ENCODE data around the gene ADAMTS17. TPM values are rescaled to one million over a fixed set of nuclear protein-coding genes. Genes with fewer than 3 reads are reported as not detected.

The ADAMTS17 gene
- total and polyA plus RNA-seq, 2 experiments from 2014 or later = 3.7 to 4.4 TPM

- H3K4me1 ChIP-seq (ENCODE audit: insufficient read depth) = peaks cover 11% of the 10 kb centered on the region
- H3K36me3 ChIP-seq (replicated peaks; ENCODE audit: insufficient read depth, low read depth) = no peaks in the 10 kb centered on the region
- no peaks in the 10 kb centered on the region for H3K9me2 ChIP-seq (replicated peaks; ENCODE audit: insufficient read depth)
- H3K27ac ChIP-seq = no peak overlapping the region
- H3K27me3 ChIP-seq = no peaks in the 10 kb centered on the region
- 92% methylated on average over 14 of the region's 14 CpGs for WGBS (ENCODE audit: low lambda C conversion rate, missing lambda C conversion rate)
- H3K79me2 ChIP-seq = no peaks in the 10 kb centered on the region
- no peak overlapping the region for H2AFZ ChIP-seq
- no peaks in the 10 kb centered on the region for H3K9me3 ChIP-seq (ENCODE audit: low read depth)
- H3K4me2 ChIP-seq = no peak overlapping the region
- TF ChIP-seq CTCF (IDR thresholded peaks at IDR 0.05; ENCODE audit: poor library complexity) (no peak), EZH2 (IDR thresholded peaks at IDR 0.05; ENCODE audit: borderline replicate concordance) (no peak), EZH2phosphoT487 (IDR thresholded peaks at IDR 0.05; ENCODE audit: low read depth, severe bottlenecking, unreplicated experiment) (no peak)
- H4K20me1 ChIP-seq (ENCODE audit: insufficient read depth, poor library complexity, severe bottlenecking) = no peaks in the 10 kb centered on the region
- DNase-seq (ENCODE audit: low spot score) = no peak
- no peak overlapping the region for H3K4me3 ChIP-seq
These were observed 232.2 kb downstream of the ADAMTS17 start for GRCh38 chr15:100109486-100110035.

- no peak overlapping the region for H2AFZ ChIP-seq
- H3K79me2 ChIP-seq = no peaks in the 10 kb centered on the region
- H3K4me1 ChIP-seq (ENCODE audit: insufficient read depth) = peaks cover 8% of the 10 kb centered on the region
- H3K9me3 ChIP-seq (ENCODE audit: low read depth) = no peaks in the 10 kb centered on the region
- no peak overlapping the region for H3K4me2 ChIP-seq
- no peaks in the 10 kb centered on the region for H3K27me3 ChIP-seq
- no peak overlapping the region for H3K4me3 ChIP-seq
- no peak for DNase-seq (ENCODE audit: low spot score)
- H3K27ac ChIP-seq = no peak overlapping the region
- H3K36me3 ChIP-seq (replicated peaks; ENCODE audit: insufficient read depth, low read depth) = no peaks in the 10 kb centered on the region
- TF ChIP-seq EZH2 (IDR thresholded peaks at IDR 0.05; ENCODE audit: borderline replicate concordance) (no peak), EZH2phosphoT487 (IDR thresholded peaks at IDR 0.05; ENCODE audit: low read depth, severe bottlenecking, unreplicated experiment) (no peak), CTCF (IDR thresholded peaks at IDR 0.05; ENCODE audit: poor library complexity) (no peak)
- WGBS (ENCODE audit: low lambda C conversion rate, missing lambda C conversion rate) = 97% methylated on average over 15 of the region's 15 CpGs
- H4K20me1 ChIP-seq (ENCODE audit: insufficient read depth, poor library complexity, severe bottlenecking) = no peaks in the 10 kb centered on the region
- H3K9me2 ChIP-seq (replicated peaks; ENCODE audit: insufficient read depth) = no peaks in the 10 kb centered on the region
These were observed 232.9 kb downstream of the ADAMTS17 start for GRCh38 chr15:100108846-100109245.

- H3K79me2 ChIP-seq = no peaks in the 10 kb centered on the region
- H2AFZ ChIP-seq = no peak overlapping the region
- 98% methylated on average over 8 of the region's 8 CpGs for WGBS (ENCODE audit: low lambda C conversion rate, missing lambda C conversion rate)
- no peaks in the 10 kb centered on the region for H4K20me1 ChIP-seq (ENCODE audit: insufficient read depth, poor library complexity, severe bottlenecking)
- TF ChIP-seq EZH2 (IDR thresholded peaks at IDR 0.05; ENCODE audit: borderline replicate concordance) (no peak), CTCF (IDR thresholded peaks at IDR 0.05; ENCODE audit: poor library complexity) (no peak), EZH2phosphoT487 (IDR thresholded peaks at IDR 0.05; ENCODE audit: low read depth, severe bottlenecking, unreplicated experiment) (no peak)
- H3K36me3 ChIP-seq (replicated peaks; ENCODE audit: insufficient read depth, low read depth) = no peaks in the 10 kb centered on the region
- no peak overlapping the region for H3K4me3 ChIP-seq
- no peaks in the 10 kb centered on the region for H3K27me3 ChIP-seq
- no peak overlapping the region for H3K27ac ChIP-seq
- DNase-seq (ENCODE audit: low spot score) = no peak
- H3K4me1 ChIP-seq (ENCODE audit: insufficient read depth) = peaks cover 8% of the 10 kb centered on the region
- H3K9me2 ChIP-seq (replicated peaks; ENCODE audit: insufficient read depth) = no peaks in the 10 kb centered on the region
- no peak overlapping the region for H3K4me2 ChIP-seq
- no peaks in the 10 kb centered on the region for H3K9me3 ChIP-seq (ENCODE audit: low read depth)
These were observed 233.4 kb downstream of the ADAMTS17 start for GRCh38 chr15:100108346-100108745.

Data from hepatocyte (in vitro differentiated cells).